ENCODE results near the gene JOSD2.

- TF ChIP-seq CTCF (conservative IDR thresholded peaks at IDR 0.05; ENCODE audit: low read depth, low read length) (no peak), EZH2phosphoT487 (IDR thresholded peaks at IDR 0.05; ENCODE audit: borderline replicate concordance, low read length) (no peak)
These were observed 50.7 kb downstream of the JOSD2 start for GRCh38 chr19:50460161-50460765.
